GM19035 (cell line): ENCODE results near the gene HSD17B12.

ENCODE experiments used
- ATAC-seq: cut with Tn5 transposase; IDR thresholded peaks from one replicate; pipeline ENCODE4 v1.9.1; 2021; ENCODE audit not compliant: unreplicated experiment

The HSD17B12 gene

DNA sequence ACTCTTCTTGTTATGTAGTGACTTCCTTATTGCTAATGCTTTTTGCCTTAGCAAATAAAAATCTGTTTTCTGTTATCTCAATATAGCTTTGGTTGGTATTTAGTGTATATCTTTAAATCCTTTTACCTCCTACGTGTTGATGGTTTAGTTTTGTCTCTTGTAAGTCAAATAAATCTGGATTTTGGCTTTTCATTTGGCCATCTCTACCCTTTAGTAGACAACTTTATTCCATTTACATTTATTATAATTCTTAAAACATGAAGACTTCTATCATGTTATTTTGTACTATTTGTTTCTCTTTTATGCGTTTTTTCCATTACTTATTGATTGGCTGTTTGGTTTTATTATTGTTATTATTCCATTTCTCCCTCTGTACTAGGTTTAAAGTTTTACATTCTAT is 180.6 kb downstream of the HSD17B12 start:
- no peak for ATAC-seq

DNA sequence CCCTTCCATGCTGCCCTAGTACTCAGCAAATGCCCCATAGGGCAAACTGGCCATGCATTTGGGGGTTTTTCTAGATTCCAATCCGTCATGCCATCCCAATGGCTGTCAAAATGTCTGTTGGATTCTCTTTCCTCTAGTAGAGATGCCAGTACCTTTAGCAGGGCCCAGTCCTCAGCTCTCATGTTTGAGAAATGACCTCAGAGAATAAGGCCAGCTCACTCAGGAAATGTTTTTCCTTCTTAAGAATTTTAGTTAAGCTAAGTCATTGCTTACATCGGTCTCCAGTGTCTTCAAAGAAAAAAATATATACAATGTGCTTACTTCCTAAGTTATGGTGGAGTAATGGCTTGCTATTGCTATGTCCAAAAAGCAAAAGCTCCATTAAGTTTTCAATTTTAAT is 186.0 kb downstream of the HSD17B12 start:
- no peak for ATAC-seq

DNA sequence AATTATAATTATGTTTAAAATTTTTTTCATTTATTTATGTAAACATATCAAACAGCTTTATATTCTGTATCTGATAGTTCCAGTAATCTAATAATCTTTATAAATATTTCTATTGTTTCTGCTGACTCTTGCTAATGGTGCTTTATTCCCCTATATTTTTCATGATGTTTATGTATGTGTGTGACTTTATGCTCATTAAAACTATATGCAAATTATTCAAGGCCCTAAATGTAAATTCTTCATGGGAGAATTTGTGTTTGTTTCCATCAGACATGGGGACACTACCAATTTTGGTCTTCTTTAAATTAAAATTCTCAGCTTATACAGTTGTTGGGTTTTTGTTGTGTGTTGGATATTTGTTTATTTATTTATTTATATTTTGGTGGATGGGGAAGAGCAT is 186.4 kb downstream of the HSD17B12 start:
- no peak for ATAC-seq

DNA sequence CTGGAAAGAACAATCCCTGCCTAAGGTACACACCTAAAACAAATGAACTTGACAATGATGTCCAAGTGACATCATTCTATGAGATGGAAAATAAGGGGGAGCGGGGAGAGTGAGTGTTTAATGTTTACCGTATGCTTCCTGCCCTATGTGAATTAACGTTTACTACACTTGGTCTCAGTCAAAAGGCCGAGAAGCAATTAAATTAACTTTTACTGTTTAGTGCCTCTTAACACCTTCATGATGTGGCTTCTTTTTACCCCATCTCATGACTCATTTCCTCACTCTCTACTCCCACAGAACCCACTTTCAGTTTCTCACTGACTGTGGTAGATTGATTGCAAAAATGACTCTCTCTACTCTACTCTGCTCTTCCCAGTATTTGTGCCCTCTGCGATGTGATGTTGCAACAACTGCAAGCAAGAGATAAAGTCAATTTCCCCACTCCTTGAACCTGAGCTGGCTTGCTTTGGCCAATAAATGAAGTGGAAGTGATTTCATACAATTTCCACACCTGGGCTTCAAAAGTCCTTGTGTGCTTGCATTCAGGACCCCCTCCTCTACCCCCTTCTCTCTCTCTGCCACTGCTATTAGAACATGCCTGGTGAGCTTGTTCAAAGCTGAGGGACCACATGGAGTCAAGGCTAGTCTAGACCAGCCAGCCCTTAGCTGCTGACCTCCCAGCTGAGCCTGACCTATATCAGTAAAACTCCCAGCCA is 188.5 kb downstream of the HSD17B12 start:
- peak; percentile 100 for ATAC-seq

DNA sequence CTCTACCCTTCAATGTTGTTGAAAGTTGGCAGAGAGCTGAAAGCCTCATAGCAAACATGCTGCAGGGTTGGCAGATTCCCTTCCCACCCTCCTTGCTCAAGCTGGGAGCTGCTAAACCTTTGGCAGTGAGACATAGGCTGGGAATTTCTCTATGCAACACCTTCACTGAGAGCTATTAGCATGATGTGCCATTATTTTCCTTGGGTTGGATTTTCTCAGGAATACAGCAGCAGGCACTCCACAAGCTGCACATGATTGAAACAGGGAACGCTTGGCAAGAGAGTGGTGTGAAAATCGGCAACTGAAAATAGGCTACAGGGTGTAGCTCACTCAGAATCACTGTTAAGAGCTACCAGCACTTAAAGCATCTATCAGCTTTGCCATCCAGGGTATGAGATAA is 190.5 kb downstream of the HSD17B12 start:
- ATAC-seq: no peak

DNA sequence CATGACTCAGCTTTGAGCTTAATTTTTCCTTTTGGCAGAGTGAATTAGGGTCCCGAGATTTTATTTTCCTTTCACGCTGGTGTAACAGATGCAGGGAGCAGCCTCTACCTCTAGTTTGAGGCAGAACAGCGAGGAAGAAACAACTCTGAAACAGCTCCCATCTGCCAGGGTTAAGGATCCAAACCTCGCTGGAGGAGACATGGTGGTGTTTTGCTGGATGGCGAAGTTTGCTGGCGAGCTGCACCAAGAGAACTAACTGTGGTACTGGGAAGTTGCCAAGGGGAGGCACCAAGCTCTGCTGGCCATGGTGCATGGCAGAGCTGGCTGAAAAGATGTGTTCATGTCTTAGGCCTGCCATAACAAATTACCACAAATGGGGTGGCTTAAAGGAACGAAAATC is 192.5 kb downstream of the HSD17B12 start:
- no peak for ATAC-seq

DNA sequence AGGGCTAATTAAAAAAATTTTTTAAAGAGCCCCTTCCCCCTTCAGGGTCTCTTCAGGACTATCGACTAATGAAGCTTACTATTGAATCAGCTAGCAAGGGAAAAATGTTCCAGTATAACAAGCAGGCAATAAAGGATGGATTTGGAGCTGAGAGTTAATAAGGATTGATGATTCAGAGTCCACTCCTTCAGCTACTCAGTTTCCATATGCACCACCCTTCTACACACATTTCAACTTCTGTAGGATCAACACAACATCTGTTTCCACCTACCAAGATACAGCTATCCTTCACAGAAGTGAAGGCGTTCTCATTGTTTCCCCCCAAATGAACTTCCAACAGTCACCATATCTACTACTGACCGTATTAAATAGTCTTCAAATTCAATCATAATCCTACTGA is 193.5 kb downstream of the HSD17B12 start:
- ATAC-seq: no peak

DNA sequence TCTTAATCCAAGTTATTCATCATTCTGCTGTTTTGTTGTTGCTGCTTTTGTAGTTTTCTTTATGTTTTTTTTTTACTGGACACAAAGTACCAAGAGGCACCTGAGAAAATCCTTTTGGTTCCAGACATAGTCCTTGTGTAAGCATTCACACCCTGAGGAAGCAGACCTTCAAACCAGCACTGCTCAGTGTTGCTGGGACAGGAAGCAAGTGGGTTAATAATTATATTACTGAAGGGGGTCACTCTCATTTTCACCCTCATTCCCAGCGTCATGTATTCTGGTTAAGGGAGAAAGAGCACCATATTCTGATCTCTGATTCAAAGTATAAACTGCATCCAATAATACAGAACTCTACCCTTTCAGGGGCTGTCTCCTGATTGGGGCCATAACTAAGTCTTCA is 194.2 kb downstream of the HSD17B12 start:
- no peak for ATAC-seq

DNA sequence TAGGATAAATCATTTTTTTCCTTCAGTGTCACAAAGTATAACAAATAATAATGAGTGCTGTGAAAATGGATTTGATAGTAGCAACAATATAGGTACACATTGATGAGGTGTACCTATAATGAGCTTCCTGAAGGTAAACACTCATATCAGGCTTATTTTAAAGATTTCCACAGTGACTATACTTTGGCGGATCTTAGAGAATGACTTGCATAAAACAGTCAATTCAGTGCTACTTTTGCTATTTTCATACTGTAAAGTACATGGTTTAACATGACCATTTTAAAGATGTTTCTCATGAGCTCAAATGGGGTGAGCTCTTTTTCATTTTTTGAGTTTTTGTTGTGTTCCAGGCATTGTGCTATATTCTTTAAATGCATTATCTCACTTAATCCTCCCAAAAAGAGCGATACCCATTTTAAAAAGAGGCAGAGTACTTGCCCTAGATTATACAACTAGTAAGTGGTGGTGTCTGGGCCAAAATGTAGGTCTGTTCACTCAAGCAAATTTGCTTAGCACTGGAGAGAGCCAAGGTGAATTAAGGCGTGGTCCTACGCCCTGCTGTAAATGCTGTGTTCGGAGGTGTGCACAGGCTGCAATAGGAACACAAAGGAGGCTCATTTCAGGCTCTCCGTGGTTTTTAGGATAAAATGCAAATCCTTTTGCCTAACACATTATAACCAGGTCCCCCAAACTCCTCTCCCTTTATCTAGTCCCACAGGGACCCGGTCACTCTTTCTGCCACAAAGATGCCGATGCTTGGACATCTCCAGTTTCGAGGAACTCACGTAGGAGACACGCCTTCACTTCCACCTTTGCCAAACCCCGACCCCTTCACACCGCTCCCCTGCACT is 199.5 kb downstream of the HSD17B12 start:
- no peak for ATAC-seq

DNA sequence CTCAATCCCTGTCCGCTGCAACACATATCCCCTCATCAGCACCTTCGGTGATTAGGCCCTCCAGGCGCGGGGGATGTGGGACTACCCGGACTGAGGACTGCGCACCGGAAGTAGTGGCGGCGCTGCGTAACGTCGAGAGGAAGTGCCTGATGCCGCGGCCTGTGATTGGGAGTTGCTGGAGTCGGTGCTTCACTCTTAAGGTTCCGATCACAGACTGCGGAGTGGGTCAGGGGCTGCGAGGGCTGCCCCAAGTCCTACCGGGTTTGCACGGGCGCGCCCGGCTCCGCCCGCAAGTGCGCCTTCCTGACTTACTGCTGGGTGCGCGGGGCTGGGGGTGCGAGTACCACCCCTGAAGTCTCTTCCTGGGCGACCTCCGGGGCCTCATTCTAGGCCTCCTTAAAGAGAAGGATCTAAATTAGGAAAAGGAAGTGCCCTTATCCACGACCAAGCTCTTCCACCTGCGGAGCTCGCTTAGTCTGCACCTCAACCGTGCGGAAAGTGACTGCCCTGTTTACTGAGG is 200.2 kb downstream of the HSD17B12 start, which contains the start of gene ALKBH3:
TSS of gene ALKBH3 (plus strand) at position 192 of the 520 bp plus-strand sequence. CDS start 1,822 bp downstream, outside the sequence.
- peak; percentile 97 for ATAC-seq

DNA sequence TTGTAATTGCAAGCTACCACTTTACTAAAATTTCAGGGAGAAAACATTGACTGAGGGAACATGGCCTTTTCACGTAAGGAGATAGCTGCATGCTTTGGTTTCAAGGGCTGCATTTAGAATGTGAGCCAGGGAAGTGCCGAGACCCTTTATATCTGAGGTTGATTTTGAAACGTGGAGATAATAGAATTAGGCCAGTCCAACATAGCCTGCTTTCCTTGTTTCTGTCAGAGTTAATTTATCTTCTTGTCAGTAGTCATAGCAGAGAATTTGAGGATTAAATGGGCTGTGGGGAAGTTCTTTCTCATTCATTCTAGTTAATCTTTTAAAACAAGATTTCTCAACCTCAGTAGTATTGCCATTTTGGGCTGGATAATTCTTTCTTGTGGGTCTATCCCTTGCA is 212.3 kb downstream of the HSD17B12 start:
- no peak for ATAC-seq

DNA sequence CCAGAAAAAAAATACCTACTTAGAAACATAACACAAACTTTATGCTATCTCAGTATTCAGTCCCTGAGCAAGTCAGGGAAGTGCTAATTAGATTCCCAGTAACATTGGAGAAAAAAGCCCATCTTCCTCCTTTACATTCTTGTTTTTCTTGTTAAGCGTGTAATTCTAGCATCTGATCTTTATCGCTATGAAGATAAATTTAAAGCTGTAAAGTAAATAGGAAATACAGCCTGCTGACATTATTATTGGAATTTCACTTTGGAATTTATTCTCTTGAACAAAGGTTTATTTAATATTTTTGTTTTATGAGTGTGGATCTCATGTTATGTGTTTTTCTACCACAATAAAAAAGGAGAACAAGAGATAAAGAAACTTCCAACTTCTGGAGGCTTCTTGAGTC is 214.0 kb downstream of the HSD17B12 start:
- no peak for ATAC-seq

DNA sequence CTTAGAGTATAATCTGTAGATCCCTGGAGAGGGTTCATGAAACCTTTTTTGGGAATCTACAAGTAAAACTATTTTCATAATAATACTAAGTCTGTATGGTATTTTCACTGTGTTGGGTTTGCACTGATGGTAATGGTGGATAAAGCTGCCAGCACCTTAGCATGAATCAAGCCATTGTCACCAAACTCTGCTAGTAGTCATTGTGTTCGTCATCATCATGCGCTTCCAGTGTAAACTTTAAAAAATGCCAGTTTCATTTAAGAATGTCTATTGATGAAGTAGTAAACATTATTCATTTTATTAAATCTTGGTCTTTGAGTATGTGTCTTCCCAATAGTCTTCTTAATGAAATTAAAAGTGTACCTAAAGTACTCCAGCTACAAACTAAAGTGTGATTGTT is 215.1 kb downstream of the HSD17B12 start:
- ATAC-seq: no peak

DNA sequence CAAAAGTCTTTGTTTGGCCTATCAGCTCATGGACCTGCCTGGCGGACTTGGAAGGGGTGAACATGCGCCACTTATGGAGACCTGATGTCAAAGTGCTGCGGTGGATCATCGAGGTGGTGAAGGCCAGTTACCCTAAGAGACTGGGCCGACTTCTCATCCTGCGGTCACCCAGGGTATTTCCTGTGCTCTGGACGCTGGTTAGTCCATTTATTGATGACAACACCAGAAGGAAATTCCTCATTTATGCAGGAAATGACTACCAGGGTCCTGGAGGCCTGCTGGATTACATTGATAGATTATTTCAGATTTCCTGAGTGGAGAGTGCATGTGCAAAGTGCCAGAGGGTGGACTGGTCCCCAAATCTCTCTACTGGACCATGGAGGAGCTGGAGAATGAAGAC is 218.0 kb downstream of the HSD17B12 start:
- no peak for ATAC-seq

DNA sequence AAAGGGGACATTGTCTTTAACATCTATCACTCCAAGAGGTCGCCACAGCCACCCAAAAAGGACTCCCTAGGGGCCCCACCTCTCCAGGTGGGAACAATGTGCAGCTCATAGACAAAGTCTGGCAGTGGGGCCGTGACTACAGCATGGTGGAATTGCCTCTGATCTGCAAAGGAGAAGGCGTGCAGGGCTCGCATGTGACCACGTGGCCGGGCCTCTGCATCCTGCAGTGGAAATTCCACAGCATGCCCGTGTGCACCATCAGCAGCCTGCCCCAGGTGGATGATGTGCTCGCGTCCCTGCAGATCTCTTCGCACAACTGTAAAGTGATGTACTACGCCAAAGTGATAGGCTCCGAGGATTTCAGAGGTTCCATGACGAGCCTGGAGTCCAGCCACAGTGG is 218.6 kb downstream of the HSD17B12 start:
- ATAC-seq: no peak

DNA sequence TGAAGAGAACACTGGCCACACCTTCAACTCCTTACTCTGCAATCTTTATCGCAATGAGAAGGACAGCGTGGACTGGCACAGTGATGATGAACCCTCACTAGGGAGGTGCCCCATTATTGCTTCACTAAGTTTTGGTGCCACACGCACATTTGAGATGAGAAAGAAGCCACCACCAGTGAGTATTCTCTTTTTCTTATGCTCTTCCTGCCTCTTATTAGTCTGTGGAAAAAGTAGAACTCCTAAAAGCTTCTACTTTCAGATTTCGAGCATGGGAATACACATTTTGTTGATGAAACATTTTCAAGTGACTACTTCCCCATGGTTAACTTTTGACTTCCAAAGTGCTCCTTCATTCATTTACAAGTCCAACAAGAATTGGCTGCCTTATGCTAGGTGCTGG is 221.0 kb downstream of the HSD17B12 start:
- ATAC-seq: no peak

DNA sequence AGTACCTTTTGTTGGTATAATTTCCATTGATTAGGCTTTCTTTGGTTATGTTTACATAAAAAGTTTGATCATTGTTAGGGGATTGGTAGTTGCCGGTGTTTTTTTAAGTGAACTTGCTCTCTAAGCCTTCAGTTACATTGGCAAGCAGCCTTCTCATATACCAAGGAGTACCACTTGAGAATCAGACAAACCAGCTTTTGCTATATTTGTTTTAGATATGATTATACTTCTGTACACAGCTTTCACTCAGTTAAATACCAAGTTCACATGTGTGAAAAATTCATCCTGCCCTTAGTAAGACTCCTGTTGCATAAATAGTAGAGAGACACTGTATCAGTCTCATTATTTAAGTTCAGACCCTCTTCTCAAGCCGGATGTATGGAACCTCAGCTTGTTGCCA is 222.5 kb downstream of the HSD17B12 start:
- ATAC-seq: no peak

DNA sequence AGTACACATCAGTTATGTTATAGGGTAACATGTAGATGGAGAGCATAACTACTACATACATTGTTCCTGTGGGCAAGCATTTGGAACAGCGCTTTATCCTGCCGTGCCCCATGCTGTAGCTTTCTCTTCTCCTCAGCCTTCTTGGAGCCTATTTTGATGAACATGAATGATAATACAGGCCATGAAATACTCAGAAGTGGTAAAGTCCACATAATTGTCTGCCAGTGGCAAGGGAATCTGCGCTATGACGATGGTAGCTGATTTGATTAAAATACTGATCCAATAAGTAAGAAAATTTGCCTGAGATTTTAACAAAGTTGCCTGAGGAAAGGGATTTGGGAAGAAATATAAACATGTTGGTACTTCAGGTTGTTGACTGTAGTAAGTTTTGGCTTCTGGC is 223.4 kb downstream of the HSD17B12 start:
- no peak for ATAC-seq

DNA sequence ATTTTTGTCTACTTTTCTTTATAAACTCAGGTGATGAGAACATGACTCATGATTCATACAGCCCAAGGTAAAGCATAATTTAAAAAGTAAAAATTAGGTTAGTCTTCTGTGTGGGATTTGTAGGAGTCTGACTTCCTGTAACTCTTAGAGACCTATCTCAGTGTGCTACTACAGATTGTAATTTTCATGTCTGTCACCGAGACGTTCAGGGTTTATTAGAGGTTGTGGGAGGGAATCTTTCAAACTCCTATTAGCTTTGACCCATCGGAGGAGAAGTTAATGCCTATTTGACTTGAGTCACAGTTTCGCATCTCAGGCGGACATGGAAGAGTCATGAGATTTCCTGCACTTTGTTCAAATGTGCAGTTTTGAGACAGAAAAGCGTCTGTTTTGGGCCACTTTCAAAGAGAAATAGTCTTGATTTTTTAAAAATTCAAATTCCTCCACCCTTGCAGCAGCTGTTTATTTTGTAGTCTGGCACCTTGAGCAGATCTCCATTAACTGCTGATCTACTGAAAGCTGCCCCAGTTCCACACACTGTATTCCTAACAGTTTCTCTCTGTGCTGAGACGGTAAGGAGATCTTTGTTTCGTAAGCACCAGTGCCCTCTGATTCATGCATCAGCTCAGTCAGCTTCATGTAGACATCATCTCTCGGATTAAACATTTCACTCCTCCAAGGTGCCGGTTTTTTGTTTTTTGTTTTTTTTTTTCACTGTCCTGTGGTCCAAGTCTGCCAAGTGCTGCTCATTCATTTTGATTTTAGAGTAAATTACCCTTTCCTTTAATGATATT is 224.4 kb downstream of the HSD17B12 start:
- no peak for ATAC-seq

DNA sequence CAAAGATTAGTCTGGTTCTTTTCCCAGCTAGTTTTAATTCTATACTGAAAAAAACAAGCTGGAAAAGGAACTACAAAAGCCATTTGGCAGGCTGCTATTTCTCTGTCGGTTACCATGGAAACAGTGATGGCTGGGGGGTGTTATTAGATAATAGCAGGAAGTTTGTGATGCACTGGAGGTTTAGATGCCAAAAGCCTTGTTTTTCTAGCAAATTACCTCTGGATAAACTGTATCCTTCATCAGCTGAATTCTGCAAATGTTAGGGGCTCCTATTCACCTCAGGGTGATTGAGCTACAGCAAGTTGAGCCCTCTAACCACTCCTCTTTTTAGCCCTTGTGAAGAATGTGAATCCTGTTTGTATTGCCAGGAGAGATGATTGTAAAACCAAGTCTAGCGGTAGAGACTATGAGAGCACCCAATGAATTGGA is 225.3 kb downstream of the HSD17B12 start:
- no peak for ATAC-seq
